HG03571 (cell line): ENCODE data around the gene ELMOD3.

Experiments used
- ATAC-seq: cut with Tn5 transposase; IDR thresholded peaks from one replicate; pipeline ENCODE4 v1.9.1; 2021; ENCODE audit not compliant: unreplicated experiment

Gene ELMOD3

GRCh38 chr2:85422072-85422457 is 67.5 kb downstream of the ELMOD3 start:
- no peak for ATAC-seq

DNA sequence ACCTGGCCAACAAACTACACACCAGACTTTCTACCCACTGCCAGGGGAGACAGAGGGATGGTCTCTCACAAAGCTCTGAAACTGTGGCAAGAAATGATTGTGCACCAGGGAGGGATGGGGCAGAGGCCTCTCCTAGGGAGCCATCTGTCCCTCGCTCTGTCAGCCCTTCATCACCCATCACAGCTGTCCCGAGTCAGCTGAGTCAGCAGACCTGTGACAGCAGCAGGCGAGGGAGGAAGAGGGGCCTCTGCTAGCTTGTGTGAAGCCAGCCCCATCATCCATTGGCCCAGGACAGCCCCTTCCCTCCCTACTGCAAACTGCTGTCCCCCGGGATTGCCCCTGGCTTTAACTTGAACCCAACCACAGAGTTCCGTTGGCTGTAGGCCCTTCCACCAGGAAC is 69.0 kb downstream of the ELMOD3 start:
- no peak for ATAC-seq

GRCh38 chr2:85425588-85425987 is 71.0 kb downstream of the ELMOD3 start:
- ATAC-seq: no peak

- ATAC-seq: no peak
Observed at GRCh38 chr2:85427300-85427835, 72.8 kb downstream of the ELMOD3 start.

- ATAC-seq: no peak
Observed at GRCh38 chr2:85428343-85428881, 73.8 kb downstream of the ELMOD3 start.

DNA sequence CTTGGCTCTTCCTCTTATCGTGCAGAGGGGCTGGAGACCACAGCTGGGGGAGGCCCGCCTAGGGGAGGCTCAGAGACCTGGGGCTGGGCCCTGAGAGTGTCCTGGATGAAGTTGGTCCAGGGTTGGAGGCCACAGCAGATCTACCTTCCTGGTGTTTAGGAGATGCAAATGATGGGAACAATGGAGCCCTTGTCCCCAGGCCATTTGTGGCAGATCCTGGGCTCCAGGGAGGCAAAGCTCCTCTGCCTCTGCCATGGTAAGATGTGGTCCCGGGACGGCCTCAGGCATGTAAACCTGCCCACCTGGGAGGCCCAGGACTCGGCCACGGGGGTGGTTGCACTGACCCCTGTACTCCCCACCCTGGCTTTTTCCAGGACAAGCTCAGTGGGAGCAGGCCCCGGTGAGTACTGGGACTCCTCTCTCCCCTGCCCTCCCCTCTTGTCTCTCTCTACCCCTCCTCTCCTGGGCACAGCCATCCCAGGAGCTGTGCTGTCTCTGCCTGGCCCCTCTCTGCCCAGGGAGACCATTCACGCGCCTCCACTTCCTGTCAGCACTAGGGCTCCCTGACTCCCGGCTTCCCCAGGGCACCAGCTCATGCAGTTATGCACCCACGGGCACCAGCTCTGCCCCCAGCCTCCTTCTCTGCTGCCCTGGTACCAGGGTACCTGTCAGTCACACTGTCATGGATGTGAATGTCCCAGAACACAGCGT is 74.8 kb downstream of the ELMOD3 start:
- ATAC-seq: no peak

GRCh38 chr2:85429924-85430289 is 75.3 kb downstream of the ELMOD3 start:
- no peak for ATAC-seq

DNA sequence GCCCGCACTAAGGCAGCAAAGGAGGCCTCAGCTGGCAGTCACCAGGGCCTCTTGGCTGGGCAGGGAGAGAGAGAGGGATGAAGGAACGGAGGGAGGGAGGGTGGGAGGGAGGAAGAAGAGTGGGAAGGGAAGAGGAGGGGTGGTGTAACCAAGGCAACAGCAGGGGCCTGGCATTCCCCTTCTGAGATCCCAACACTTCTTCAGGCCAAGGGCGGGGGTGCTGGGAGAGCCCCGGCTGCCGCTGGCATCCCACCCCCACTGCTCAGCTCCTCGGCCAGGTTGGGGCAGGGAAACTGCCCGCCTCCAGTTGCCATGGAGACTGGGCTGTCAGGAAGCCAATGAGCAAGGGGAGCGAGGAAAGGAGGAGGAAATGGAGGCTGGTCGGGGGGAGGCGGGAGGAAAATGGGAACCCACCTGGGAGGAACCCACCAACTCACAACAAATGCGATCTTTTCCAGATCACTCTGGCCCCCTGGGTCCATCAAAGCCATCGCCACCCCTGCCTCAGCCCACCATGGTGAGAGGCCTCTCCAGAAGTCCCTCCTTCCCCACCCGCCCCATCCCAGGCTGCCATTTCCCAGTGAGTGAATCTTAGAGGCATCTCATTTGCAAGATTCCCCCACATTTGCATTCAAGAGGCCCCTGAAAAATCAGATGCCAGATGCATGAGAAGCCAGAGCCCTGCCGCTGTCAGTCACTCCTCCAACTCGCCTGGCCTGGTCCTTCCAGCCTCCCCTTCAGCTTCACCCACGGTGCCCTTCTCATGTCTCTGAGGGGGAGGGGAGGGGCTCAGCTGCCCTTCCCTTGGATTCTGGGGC is 76.4 kb downstream of the ELMOD3 start:
- ATAC-seq: no peak

DNA sequence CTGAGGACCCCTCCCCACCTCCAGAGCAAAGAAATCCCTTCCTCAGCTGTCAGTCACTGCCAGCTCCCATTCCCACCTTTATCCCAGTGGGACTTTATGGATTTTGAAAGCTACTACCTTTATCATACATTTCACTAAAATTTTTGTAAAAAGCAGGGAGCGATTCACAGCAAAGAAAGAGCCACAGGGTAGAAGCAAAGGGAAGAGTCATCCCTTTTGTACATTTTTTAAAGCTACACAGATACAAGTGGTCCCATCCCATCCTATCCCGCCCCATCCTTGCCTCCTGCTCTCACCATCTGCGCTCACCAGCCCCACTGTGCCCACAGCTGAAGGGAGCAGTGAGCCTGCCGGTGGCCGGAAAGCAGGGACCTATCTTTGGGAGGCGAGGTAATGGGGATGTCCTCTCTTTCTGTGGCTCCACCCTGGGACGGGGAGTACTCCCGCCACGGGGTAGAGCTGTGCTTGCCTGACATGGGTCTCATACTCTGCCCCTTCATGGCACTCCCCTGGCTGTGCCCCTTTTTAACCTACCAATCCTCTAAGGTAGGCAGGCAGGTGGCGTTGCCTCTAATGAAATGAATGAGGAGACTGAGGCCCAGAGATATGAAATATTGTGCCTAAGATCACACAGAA is 77.1 kb downstream of the ELMOD3 start:
- no peak for ATAC-seq

- no peak for ATAC-seq
Observed at GRCh38 chr2:85433511-85434089, 79.0 kb downstream of the ELMOD3 start.

DNA sequence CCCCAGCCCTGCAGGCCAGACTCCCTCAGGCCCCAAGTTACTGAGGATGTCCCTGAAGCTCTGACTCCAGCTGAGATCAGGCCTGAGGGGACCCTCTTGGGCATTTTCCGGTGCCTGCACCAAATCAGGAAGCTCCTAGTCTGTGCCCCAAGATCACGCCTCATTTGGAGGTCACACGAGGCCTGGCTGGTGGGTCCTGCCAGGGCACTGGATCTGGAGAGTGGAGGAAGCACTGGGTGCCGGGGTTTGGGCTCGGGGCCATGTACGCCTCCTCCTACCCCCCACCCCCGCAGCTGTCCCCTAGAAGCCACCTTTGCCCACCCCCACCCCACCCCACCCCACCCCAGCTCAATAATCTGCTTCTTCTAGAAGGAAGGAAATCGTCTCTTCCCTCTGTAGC is 80.1 kb downstream of the ELMOD3 start:
- ATAC-seq: no peak

DNA sequence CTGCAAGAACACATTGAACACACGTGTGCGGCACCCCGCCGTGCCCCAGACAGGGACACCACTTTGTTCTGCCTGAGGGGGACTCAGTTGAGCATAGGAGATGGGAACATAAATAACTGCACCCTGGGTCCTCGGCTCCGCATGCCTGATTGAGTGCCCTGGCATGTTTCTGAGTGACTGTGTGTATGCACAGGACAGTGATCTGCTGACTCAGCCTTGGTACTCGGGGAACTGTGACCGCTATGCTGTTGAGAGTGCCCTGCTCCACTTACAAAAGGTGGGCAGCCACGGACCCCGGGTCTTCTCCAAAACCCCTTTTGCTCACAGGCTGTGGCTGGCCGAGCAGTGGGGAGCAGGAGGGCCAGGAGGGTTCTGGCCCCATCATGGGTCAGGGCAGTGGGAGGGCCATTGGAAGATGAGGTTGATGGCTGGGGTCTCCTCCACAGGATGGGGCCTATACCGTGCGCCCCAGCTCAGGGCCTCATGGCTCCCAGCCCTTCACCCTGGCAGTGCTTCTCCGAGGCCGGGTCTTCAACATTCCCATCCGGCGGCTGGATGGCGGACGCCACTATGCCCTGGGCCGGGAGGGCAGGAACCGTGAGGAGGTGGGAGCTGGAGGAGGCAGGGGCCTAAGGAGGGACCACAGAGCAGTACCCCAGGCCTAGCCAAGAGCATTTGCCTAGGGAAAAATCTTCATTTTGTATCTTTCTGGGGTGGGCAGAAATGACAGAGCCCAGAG is 80.8 kb downstream of the ELMOD3 start:
- no peak for ATAC-seq

- no peak for ATAC-seq
Observed at GRCh38 chr2:85435981-85436835, 81.6 kb downstream of the ELMOD3 start.

DNA sequence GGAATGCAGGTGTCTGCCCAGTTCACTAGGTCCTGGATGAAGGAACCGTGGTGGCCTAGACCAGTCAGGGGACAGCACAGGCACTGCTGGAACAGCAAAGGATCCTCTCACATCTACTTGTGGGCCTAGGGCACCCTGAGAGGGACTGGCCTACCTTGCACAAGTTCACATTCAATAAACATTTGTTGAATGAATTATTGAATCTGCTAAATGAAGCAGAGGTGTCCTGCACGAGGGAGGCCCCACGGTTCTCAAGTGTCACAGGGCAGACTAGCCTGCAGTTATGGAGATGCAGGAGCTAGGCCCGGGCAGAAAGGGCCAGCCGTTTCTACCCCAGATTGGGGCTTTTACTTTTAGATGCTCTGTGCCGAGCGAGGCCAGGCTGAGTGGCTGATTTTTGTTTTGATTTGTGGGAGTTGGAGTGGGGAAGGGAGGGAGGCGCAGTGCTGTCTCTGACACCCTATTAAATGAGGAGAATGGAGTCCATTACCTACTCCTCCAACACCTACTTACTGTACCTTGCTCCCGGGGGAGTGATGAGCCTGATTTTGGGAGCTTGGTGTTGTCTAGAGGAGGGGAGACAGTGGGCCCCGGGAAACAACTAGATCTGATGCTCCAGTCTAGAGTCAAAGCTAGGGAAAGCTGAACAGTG is 82.4 kb downstream of the ELMOD3 start:
- ATAC-seq: no peak

- ATAC-seq: peak; percentile 86
Observed at GRCh38 chr2:85437488-85438200, 83.1 kb downstream of the ELMOD3 start.

- ATAC-seq: no peak
Observed at GRCh38 chr2:85438201-85439024, 83.8 kb downstream of the ELMOD3 start.

GRCh38 chr2:85439025-85439472 is 84.5 kb downstream of the ELMOD3 start:
- no peak for ATAC-seq
